ENCODE measurements around the gene RANGAP1. TPM values are rescaled to one million over a fixed set of nuclear protein-coding genes. Genes with fewer than 3 reads are reported as not detected.

The RANGAP1 gene
- total and polyA plus RNA-seq, 2 of the 4 experiments (the other 2 are of a cell fraction) = 71.2 to 148 TPM

GRCh38 chr22:41301085-41302020, 15.4 kb upstream of the RANGAP1 start, which contains the start of gene ZC3H7B:
Gene ZC3H7B (plus strand): TSS chr22:41301525. CDS start chr22:41320661, 19,136 bp downstream.
- H2BK20ac ChIP-seq (ENCODE audit: low read depth, low read length) = peak within 1 kb of the TSS; percentile 88
- peak within 1 kb of the TSS; percentile 82 to 89 for H4K8ac ChIP-seq (ENCODE audit: low read depth in 2 of 2, low read length in 2 of 2)
- 0% methylated on average over 20 of the region's 74 CpGs; no CpG with 5 or more reads in 1 of the 2 experiments for WGBS, 2 experiments (ENCODE audit: extremely low coverage in 2 of 2, insufficient read length in 1 of 2)
- peaks cover 4 to 39% of the 10 kb centered on the region in 2 experiments; a peak in 3 of 4 replicates for H3K79me1 ChIP-seq (ENCODE audit: low read depth in 1 of 2, low read length in 2 of 2)
- peak within 1 kb of the TSS; percentile 71 for H2BK5ac ChIP-seq (ENCODE audit: low read depth, low read length, poor library complexity, severe bottlenecking)
- dilution Hi-C loops (cut with HindIII; ENCODE audit: low sequenced_read_pairs, unreplicated experiment) (no loop called here), in situ Hi-C loops (cut with MboI; ENCODE audit: low sequenced_read_pairs) (no loop called here), intact Hi-C loops (cut with micrococcal nuclease) (loop anchor here (1.0 to 2.0 kb wide), 3 partner anchors 15 to 67 kb away; partner anchors contain the start of gene RANGAP1)
- H3K4me3 ChIP-seq (ENCODE audit: insufficient read depth, low read depth, low read length) = peak within 1 kb of the TSS; percentile 75
- H3K4me1 ChIP-seq (ENCODE audit: control insufficient read depth, insufficient read depth, low read length) = peaks cover 13% of the 10 kb centered on the region
- H3K14ac ChIP-seq (replicated peaks; ENCODE audit: low read depth, low read length) = peak within 1 kb of the TSS; percentile 96
- H3K56ac ChIP-seq (ENCODE audit: extremely low read depth, insufficient read depth, low read length) = peak within 1 kb of the TSS; percentile 94
- H4K20me1 ChIP-seq (ENCODE audit: insufficient read depth, low read length) = peaks cover 17% of the 10 kb centered on the region; the same call in 1 of the 2 replicates
- no peaks in the 10 kb centered on the region for H3K27me3 ChIP-seq (ENCODE audit: control insufficient read depth, insufficient read depth, low read length)
- H3K36me3 ChIP-seq (ENCODE audit: control insufficient read depth, insufficient read depth, low read length) = peaks cover 2% of the 10 kb centered on the region; the same call in 1 of the 2 replicates
- peak; percentile 74 for DNase-seq
- POLR2A ChIA-PET (ENCODE audit: unreplicated experiment) = no interaction called here
- 0 out of 2 replicates have a peak, but pooled peaks cover 2% of the 10 kb centered on the region for H3K9me1 ChIP-seq (ENCODE audit: insufficient read depth, low read length)
- CTCF ChIA-PET = interaction anchor here (0.6 kb wide), 1 partner anchor 9 kb away, joined by 3 read pairs; no protein-coding TSS in a partner anchor
- H2BK120ac ChIP-seq (ENCODE audit: low read depth, low read length) = peak within 1 kb of the TSS; percentile 87
- peak within 1 kb of the TSS; percentile 82 for H3K18ac ChIP-seq (ENCODE audit: low read depth, low read length)
- H2AK9ac ChIP-seq (replicated peaks; ENCODE audit: low read depth, low read length, poor library complexity) = peak within 1 kb of the TSS; percentile 91
- TF ChIP-seq MAZ (IDR thresholded peaks at IDR 0.05; ENCODE audit: borderline replicate concordance, low read depth, low read length) = peak; percentile 78
- TF ChIP-seq BHLHE40 (IDR thresholded peaks at IDR 0.05; ENCODE audit: low read depth, low read length) = no peak
- TF ChIP-seq SMC3 (IDR thresholded peaks at IDR 0.05; ENCODE audit: low read depth, low read length) = peak; percentile 37
- peak; percentile 95 for TF ChIP-seq MXI1 (IDR thresholded peaks at IDR 0.05; ENCODE audit: borderline replicate concordance, low read depth, low read length)
- TF ChIP-seq POLR2A (IDR thresholded peaks at IDR 0.05; ENCODE audit: low read depth, low read length) = peak; percentile 76
- TF ChIP-seq RFX5 (IDR thresholded peaks at IDR 0.05; ENCODE audit: low read depth, low read length) = no peak
- peak; percentile 60 for TF ChIP-seq CTCF (conservative IDR thresholded peaks at IDR 0.05; ENCODE audit: low read depth, low read length)
- TF ChIP-seq RAD21 (IDR thresholded peaks at IDR 0.05; ENCODE audit: low read length) = peak; percentile 64
- no peak for TF ChIP-seq NFE2L2 (IDR thresholded peaks at IDR 0.05; ENCODE audit: low read depth, low read length)
- H3K4me2 ChIP-seq (ENCODE audit: low read depth, low read length) = peak within 1 kb of the TSS; percentile 99
- peak within 1 kb of the TSS; percentile 94 for H3K23ac ChIP-seq (ENCODE audit: low read depth, low read length)
- H3K9ac ChIP-seq (ENCODE audit: low read depth, low read length) = peak within 1 kb of the TSS; percentile 98
- H3K4ac ChIP-seq (ENCODE audit: low read depth, low read length) = peak within 1 kb of the TSS; percentile 97
- peak within 1 kb of the TSS; percentile 84 for H2AFZ ChIP-seq (replicated peaks; ENCODE audit: low read length, poor library complexity)
- H3K27ac ChIP-seq (ENCODE audit: insufficient read depth, low read length) = peak within 1 kb of the TSS; percentile 92
- no TSS peak for BruUV-seq (replicated peaks)
- H2AK5ac ChIP-seq (ENCODE audit: low read depth, low read length) = peak within 1 kb of the TSS; percentile 94
- peak within 1 kb of the TSS; percentile 97 for H2BK15ac ChIP-seq (ENCODE audit: low read depth, low read length)
- H3K9me3 ChIP-seq (ENCODE audit: control insufficient read depth, insufficient read depth, low read length) = no peaks in the 10 kb centered on the region
- peak within 1 kb of the TSS; percentile 91 for H4K91ac ChIP-seq (ENCODE audit: insufficient read depth, low read depth, low read length)
- peak within 1 kb of the TSS; percentile 96 for H4K5ac ChIP-seq (ENCODE audit: low read depth, low read length)
- ATAC-seq (ENCODE audit: low read depth) = peak; percentile 89
